GM12891 (cell line): Measurements from ENCODE around the gene TDRD12.
"Not testable (repeated sequence)": the region's sequence is repeated elsewhere in the genome, so short reads cannot be mapped to it uniquely, and the experiment has no call there.

Experiments used
- DNase-seq: peaks from one replicate; pipeline ENCODE4 v3.0.0; 2011; ENCODE audit warnings: low spot score; ENCODE audit not compliant: insufficient read length
- FAIRE-seq: peaks from 2 replicates; lab custom pipeline; 2011; peaks lifted over from hg19 to GRCh38; lab: Jason Lieb, UNC
- PAX5 ChIP-seq: IDR thresholded peaks from 2 replicates; pipeline ENCODE4 v1.6.1; 2011; ENCODE audit warnings: low read length, moderate library complexity, mild to moderate bottlenecking; ENCODE audit not compliant: insufficient read depth, severe bottlenecking
- POLR2A ChIP-seq: IDR thresholded peaks from 2 replicates; pipeline ENCODE4 v1.6.1; 2011; ENCODE audit warnings: low read depth, low read length, control low read depth
- POLR2AphosphoS5 ChIP-seq: IDR thresholded peaks from 2 replicates; pipeline ENCODE4 v1.6.1; 2011; ENCODE audit warnings: low read depth, low read length, control low read depth
- POU2F2 ChIP-seq: IDR thresholded peaks from 2 replicates; pipeline ENCODE4 v1.6.1; 2011; ENCODE audit warnings: low read depth, mild to moderate bottlenecking, control low read depth, low read length, moderate library complexity
- SPI1 ChIP-seq: IDR thresholded peaks from 2 replicates; pipeline ENCODE4 v1.6.1; 2011; ENCODE audit warnings: low read depth, low read length, control low read depth
- TAF1 ChIP-seq: IDR thresholded peaks from 2 replicates; pipeline ENCODE4 v1.6.1; 2011; ENCODE audit warnings: low read depth, low read length, control low read depth

Gene TDRD12

GRCh38 chr19:32852216-32852615, 132.6 kb downstream of the TDRD12 start:
- TF ChIP-seq PAX5: no peak
- no peak for TF ChIP-seq POLR2A
- no peak for TF ChIP-seq TAF1
- TF ChIP-seq SPI1: no peak
- TF ChIP-seq POLR2AphosphoS5: no peak
- no peak for TF ChIP-seq POU2F2
- DNase-seq: no peak
- no peak for FAIRE-seq

DNA sequence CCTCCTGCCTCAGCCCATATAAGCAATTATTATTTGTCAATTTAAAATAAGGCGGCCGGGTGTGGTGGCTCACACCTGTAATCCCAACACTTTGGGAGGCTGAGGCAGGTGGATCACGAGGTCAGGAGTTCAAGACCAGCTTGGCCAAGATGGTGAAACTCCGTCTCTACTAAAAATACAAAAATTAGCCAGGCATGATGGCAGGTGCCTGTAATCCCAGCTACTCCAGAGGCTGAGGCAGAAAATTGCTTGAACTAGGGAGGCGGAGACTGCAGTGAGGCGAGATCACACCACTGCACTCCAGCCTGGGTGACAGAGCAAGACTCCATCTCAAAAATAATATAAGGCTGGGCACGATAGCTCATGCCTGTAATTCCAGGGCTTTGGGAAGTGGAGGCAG, 137.3 kb downstream of the TDRD12 start:
- not testable (repeated sequence) for FAIRE-seq, DNase-seq

DNA sequence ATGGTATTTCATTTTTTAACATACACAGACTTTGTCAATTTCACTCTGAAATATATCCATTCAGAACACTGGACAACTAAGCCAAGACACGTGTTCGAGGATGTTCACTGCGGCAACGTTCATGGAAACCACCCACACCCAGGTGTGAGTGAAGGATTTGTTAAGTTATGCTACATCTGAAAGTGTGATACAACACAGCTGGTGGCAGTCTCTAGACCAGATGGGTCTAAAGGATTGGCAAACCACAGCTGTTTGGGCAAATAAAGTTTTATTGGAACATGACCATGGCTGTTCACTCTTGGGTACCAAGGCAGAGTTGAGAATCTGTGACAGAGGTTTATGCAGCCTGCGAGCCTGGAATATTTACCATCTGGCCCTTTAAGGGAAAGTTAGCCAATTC, 138.0 kb downstream of the TDRD12 start:
- FAIRE-seq (no peak), DNase-seq (no peak)
- TF ChIP-seq SPI1 (no peak), POLR2AphosphoS5 (no peak), PAX5 (no peak), POU2F2 (no peak), TAF1 (no peak), POLR2A (no peak)

GRCh38 chr19:32858155-32858554, 138.6 kb downstream of the TDRD12 start:
- FAIRE-seq (no peak), DNase-seq (no peak)
- no peak for TF ChIP-seq SPI1
- no peak for TF ChIP-seq POLR2A
- TF ChIP-seq TAF1: no peak
- no peak for TF ChIP-seq PAX5
- no peak for TF ChIP-seq POU2F2
- TF ChIP-seq POLR2AphosphoS5: no peak

GRCh38 chr19:32858559-32858958, 139.0 kb downstream of the TDRD12 start:
- no peak for TF ChIP-seq TAF1
- TF ChIP-seq POLR2AphosphoS5: no peak
- TF ChIP-seq PAX5: no peak
- TF ChIP-seq SPI1: no peak
- TF ChIP-seq POU2F2: no peak
- no peak for TF ChIP-seq POLR2A
- DNase-seq (no peak), FAIRE-seq (no peak)

GRCh38 chr19:32859591-32859990, 140.0 kb downstream of the TDRD12 start:
- DNase-seq: no peak
- FAIRE-seq: no peak
- TF ChIP-seq POLR2AphosphoS5 (no peak), POU2F2 (no peak), TAF1 (no peak), PAX5 (no peak), POLR2A (no peak), SPI1 (no peak)

DNA sequence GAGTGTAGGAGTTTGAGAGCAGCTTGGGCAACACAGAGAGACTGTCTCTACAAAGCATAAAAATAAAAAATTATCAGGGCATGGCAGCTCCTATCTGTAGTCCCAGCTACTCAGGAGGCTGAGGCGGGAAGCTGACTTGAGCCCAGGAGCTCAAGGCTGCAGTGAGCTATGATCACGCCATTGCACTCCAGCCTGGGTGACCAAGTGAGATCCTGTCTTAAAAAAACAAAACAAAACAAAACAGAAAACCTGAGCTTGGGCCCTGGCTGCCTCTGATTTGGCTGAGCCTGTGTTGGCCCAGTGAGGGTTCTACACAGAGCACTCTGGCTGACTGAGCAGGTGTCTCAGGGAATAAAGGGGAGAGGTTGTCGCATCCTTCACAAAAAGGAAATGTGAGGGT, 142.0 kb downstream of the TDRD12 start:
- no peak for TF ChIP-seq TAF1
- TF ChIP-seq POLR2AphosphoS5: no peak
- TF ChIP-seq POU2F2: no peak
- no peak for TF ChIP-seq PAX5
- TF ChIP-seq SPI1: no peak
- TF ChIP-seq POLR2A: no peak
- FAIRE-seq (no peak), DNase-seq (no peak)

DNA sequence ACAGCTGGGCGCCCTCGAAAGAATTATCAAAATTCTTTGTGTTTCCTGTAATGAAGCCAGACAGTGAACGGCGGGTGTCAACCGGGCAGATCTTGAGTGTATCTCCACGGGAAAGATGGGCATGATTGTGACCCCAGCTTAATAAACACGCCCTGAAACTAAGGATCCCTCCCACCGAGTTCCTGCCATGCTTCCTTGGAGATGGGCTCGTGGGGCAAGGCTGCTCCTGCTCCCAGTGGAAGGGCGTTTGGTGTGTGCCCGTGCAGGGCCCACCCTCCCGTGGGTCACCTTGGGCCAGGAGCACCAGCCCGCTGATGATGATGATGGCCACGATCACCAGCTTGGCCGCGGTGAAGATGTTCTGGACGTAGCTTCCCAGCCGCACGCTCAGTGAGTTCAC, 142.6 kb downstream of the TDRD12 start:
- DNase-seq: no peak
- FAIRE-seq: no peak

GRCh38 chr19:32862741-32863140, 143.2 kb downstream of the TDRD12 start:
- DNase-seq: no peak
- TF ChIP-seq POLR2A (no peak), PAX5 (no peak), SPI1 (no peak), POLR2AphosphoS5 (no peak), TAF1 (no peak), POU2F2 (no peak)
- FAIRE-seq: no peak

More for the DNA sequence above, 142.6 kb downstream of the TDRD12 start:
- TF ChIP-seq POLR2AphosphoS5 (no peak), POLR2A (no peak), POU2F2 (no peak), PAX5 (no peak), SPI1 (no peak), TAF1 (no peak)

DNA sequence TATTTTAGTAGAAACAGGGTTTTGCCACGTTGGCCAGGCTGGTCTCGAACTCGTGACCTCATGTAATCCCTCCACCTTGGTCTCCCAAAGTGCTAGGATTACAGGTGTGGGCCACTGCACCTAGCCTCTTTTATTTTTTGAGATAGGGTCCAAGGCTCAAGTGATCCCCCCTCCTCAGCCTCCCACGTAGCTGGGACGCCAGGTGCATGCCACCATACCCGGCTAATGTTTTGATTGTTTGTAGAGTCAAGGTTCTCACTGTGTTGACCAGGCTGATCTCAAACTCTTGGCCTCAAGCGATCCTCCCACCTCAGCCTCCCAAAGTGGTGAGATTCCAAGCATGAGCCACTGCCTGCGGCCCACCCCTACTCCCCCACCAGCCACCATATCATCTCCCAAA, 143.7 kb downstream of the TDRD12 start:
- TF ChIP-seq SPI1 (no peak), TAF1 (no peak), POLR2AphosphoS5 (no peak), POLR2A (no peak), POU2F2 (no peak), PAX5 (no peak)
- FAIRE-seq (no peak), DNase-seq (no peak)

GRCh38 chr19:32863841-32864240, 144.3 kb downstream of the TDRD12 start:
- DNase-seq (no peak), FAIRE-seq (no peak)
- TF ChIP-seq POLR2AphosphoS5 (no peak), POLR2A (no peak), POU2F2 (no peak), PAX5 (no peak), TAF1 (no peak), SPI1 (no peak)
